GM10248 (cell line): ENCODE results near the gene FMN1.

Experiments used
- CTCF ChIA-PET: fragments of 300-600 bp; sonication (Branson Sonifier 250); formaldehyde crosslinking; extraction: SDS; loops from one replicate; lab custom pipeline; 2021; ENCODE audit warnings: antibody characterized with exemption; lab: Yijun Ruan, JAX
- POLR2A ChIA-PET: fragments of 350-650 bp; sonication (Branson Sonifier 250); formaldehyde crosslinking; extraction: SDS; loops from one replicate; lab custom pipeline; 2020; ENCODE audit warnings: antibody characterized with exemption; lab: Yijun Ruan, JAX
- DNase-seq: peaks from one replicate; pipeline ENCODE4 v3.0.0; 2012; ENCODE audit errors: extremely low spot score
- TF ChIP-seq, protein P1 (sequence below): IDR thresholded peaks from 2 replicates; pipeline ENCODE4 v1.5.1; 2012; ENCODE audit warnings: mild to moderate bottlenecking, low read depth; ENCODE audit errors: extremely low read depth, missing control alignments, control extremely low read depth

FMN1 gene

DNA sequence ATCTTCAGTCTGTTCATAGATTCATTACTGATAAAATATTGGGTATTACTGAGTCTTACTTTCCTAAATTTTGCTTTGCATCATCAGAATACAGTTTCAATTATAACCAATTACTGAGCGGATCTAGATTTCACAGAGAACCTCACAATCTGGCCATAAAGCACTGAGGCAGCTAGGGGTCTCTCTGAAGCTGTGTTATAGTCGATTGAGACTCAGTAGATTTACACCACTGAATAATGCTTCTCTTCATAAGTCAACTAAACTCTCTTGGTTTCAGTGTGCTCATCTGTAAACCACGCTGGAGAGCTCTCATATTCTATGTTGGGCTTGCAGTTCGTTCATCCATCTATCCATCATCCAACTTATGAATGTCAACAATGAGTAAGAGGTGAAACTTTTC, 296.1 kb downstream of the FMN1 start:
- TF ChIP-seq, protein P1, sequence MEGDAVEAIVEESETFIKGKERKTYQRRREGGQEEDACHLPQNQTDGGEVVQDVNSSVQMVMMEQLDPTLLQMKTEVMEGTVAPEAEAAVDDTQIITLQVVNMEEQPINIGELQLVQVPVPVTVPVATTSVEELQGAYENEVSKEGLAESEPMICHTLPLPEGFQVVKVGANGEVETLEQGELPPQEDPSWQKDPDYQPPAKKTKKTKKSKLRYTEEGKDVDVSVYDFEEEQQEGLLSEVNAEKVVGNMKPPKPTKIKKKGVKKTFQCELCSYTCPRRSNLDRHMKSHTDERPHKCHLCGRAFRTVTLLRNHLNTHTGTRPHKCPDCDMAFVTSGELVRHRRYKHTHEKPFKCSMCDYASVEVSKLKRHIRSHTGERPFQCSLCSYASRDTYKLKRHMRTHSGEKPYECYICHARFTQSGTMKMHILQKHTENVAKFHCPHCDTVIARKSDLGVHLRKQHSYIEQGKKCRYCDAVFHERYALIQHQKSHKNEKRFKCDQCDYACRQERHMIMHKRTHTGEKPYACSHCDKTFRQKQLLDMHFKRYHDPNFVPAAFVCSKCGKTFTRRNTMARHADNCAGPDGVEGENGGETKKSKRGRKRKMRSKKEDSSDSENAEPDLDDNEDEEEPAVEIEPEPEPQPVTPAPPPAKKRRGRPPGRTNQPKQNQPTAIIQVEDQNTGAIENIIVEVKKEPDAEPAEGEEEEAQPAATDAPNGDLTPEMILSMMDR = no peak
- ChIA-PET CTCF (interaction anchor here (1.2 kb wide), 1 partner anchor 38 kb away, joined by 3 read pairs; no protein-coding TSS in a partner anchor), POLR2A (no interaction called here)
- DNase-seq = no peak

DNA sequence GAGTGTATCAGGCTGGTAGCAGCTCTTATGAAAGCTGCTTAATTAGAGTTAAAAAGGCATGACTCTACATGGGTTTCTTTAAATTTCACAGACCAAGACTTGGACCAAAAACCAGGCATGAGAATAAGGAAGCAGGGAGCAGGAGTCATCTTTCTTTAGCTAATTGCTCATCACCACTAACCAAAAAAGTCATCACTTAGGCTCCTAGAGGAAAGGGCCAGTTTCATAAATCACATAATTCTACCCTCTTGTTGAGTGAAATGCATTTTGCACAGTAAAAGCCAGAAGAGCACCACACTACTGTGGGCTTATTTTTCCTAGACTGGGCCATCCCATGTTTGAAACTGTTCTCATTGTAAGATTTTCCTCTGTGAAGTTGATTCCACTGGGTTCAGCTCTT, 301.1 kb downstream of the FMN1 start:
- ChIA-PET POLR2A (no interaction called here), CTCF (interaction anchor here (0.8 to 1.4 kb wide), 3 partner anchors 13 to 18 kb away, joined by 3 to 4 read pairs (median 3); no protein-coding TSS in a partner anchor)
- TF ChIP-seq, protein P1 = no peak
- DNase-seq = no peak

- TF ChIP-seq, protein P1 = no peak
- ChIA-PET POLR2A (no interaction called here), CTCF (interaction anchor here (0.9 to 2.1 kb wide), 2 partner anchors 10 to 13 kb away, joined by 3 to 11 read pairs; no protein-coding TSS in a partner anchor)
- DNase-seq = no peak
Measured at GRCh38 chr15:32889214-32889613, 305.3 kb downstream of the FMN1 start.

GRCh38 chr15:32888221-32888761, 306.2 kb downstream of the FMN1 start:
- ChIA-PET CTCF (interaction anchor here (1.2 to 2.1 kb wide), 5 partner anchors 12 to 48 kb away, joined by 3 to 11 read pairs (median 6); no protein-coding TSS in a partner anchor), POLR2A (no interaction called here)
- no peak for DNase-seq
- TF ChIP-seq, protein P1 = no peak

- DNase-seq = no peak
Measured at GRCh38 chr15:32887090-32887489, 307.4 kb downstream of the FMN1 start.

DNA sequence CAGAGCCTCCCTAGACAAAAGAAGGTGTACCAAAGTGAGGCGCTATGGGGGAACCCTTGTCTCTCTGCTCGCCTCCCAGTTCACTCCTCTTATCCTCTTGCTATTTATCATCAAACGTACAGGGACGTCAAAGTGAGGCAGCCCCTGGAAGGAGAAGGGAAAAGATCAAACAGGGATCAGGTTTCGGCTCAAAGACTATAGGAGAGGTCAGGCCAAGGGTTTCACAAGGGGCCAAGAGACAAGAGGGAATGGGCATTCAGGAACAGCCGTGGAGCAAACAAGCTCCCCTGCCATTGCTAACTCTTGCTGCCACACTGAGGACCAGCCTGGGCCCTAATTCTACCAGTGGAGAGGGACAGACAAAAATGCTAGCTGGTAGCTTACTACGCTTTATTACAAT, 308.1 kb downstream of the FMN1 start:
- ChIA-PET POLR2A (no interaction called here), CTCF (interaction anchor here (1.1 to 1.8 kb wide), 3 partner anchors 13 to 21 kb away, joined by 3 to 6 read pairs (median 3); no protein-coding TSS in a partner anchor)
- DNase-seq = no peak
- TF ChIP-seq, protein P1 = no peak

More at GRCh38 chr15:32887090-32887489, 307.4 kb downstream of the FMN1 start:
- TF ChIP-seq, protein P1 = no peak
- CTCF ChIA-PET = interaction anchor here (1.1 to 1.8 kb wide), 5 partner anchors 13 to 92 kb away, joined by 3 to 6 read pairs (median 3); no protein-coding TSS in a partner anchor
- POLR2A ChIA-PET = interaction anchor here (0.5 kb wide), 1 partner anchor 21 kb away, joined by 13 read pairs; no protein-coding TSS in a partner anchor
